OCI-LY7 (cell line): ENCODE results near the gene CAVIN1.

Source experiments
- EZH2phosphoT487 ChIP-seq: fragments of 200-600 bp; sonication (generic); IDR thresholded peaks from 2 replicates; pipeline ENCODE4 v1.6.1; 2018; ENCODE audit warnings: low read depth, borderline replicate concordance, mild to moderate bottlenecking, mixed run types, antibody characterized with exemption, low read length, moderate library complexity, mixed read lengths
- TF ChIP-seq, protein P1 (sequence below): fragments of 200-600 bp; sonication (generic); conservative IDR thresholded peaks from 2 replicates; pipeline ENCODE4 v1.5.1; 2014; ENCODE audit warnings: mild to moderate bottlenecking, antibody characterized with exemption, low read length, moderate library complexity, mixed read lengths

DNA sequence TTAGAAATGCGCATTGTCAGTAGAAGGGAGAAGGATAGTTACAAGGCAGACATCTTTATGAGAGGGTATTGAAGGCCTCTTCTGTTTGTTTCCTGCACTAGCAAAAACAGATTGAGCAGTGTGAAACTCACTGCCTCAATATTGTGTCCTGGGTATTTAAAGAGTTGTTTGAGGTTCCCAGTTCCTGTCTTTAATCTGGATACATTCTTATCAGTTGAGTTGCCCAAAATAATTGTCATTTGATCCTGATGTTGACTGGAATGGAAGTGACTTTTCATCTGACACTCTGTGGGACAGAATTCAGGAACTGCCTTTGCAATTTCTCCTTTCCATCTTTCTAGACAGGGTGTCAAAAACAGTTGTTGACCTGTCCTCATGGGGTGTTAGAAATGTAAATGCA, 37.3 kb upstream of the CAVIN1 start:
- TF ChIP-seq, protein P1, sequence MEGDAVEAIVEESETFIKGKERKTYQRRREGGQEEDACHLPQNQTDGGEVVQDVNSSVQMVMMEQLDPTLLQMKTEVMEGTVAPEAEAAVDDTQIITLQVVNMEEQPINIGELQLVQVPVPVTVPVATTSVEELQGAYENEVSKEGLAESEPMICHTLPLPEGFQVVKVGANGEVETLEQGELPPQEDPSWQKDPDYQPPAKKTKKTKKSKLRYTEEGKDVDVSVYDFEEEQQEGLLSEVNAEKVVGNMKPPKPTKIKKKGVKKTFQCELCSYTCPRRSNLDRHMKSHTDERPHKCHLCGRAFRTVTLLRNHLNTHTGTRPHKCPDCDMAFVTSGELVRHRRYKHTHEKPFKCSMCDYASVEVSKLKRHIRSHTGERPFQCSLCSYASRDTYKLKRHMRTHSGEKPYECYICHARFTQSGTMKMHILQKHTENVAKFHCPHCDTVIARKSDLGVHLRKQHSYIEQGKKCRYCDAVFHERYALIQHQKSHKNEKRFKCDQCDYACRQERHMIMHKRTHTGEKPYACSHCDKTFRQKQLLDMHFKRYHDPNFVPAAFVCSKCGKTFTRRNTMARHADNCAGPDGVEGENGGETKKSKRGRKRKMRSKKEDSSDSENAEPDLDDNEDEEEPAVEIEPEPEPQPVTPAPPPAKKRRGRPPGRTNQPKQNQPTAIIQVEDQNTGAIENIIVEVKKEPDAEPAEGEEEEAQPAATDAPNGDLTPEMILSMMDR = no peak
- no peak for TF ChIP-seq EZH2phosphoT487
